ENCODE measurements around the gene ARHGEF28.

GRCh38 chr5:73808911-73809310, 182.9 kb downstream of the ARHGEF28 start:
- no peak for TF ChIP-seq CTCF (IDR thresholded peaks at IDR 0.05; ENCODE audit: borderline replicate concordance, extremely low read depth, low read length, poor library complexity, severe bottlenecking)
- TF ChIP-seq EZH2 (IDR thresholded peaks at IDR 0.05; ENCODE audit: borderline replicate concordance, low read depth, low read length, severe bottlenecking), result no peak

Measured in DND-41 (cell line).